HEK293T (cell line): ENCODE measurements around the gene PAFAH1B2.
"Not testable (repeated sequence)": the region's sequence is repeated elsewhere in the genome, so short reads cannot be mapped to it uniquely, and the experiment has no call there.

Source experiments
- CTCF ChIA-PET: fragments of 350-600 bp; formaldehyde crosslinking; extraction: SDS; loops from one replicate; lab custom pipeline; 2021; ENCODE audit warnings: antibody characterized with exemption, inconsistent platforms; lab: Yijun Ruan, JAX
- POLR2A ChIA-PET: fragments of 350-600 bp; formaldehyde crosslinking; extraction: SDS; loops from one replicate; lab custom pipeline; 2020; ENCODE audit warnings: antibody characterized with exemption, inconsistent platforms; lab: Yijun Ruan, JAX
- DNase-seq: peaks from one replicate; pipeline ENCODE4 v3.0.0; 2012; ENCODE audit warnings: mixed read lengths; ENCODE audit errors: extremely low spot score
- ARNT ChIP-seq: fragments of 450-650 bp; IDR thresholded peaks from 2 replicates; pipeline ENCODE4 v1.6.1; 2017; ENCODE audit warnings: mild to moderate bottlenecking
- BHLHE40 ChIP-seq: fragments of 450-650 bp; IDR thresholded peaks from 2 replicates; pipeline ENCODE4 v1.6.1; 2016; ENCODE audit warnings: mild to moderate bottlenecking, moderate library complexity, borderline replicate concordance
- CTBP1 ChIP-seq: fragments of 450-650 bp; IDR thresholded peaks from 2 replicates; pipeline ENCODE4 v1.6.1; 2016; ENCODE audit warnings: borderline replicate concordance
- ELF4 ChIP-seq: fragments of 450-650 bp; IDR thresholded peaks from 2 replicates; pipeline ENCODE4 v1.6.1; 2017; ENCODE audit warnings: antibody characterized with exemption
- FOXA1 ChIP-seq: fragments of 450-650 bp; IDR thresholded peaks from 2 replicates; pipeline ENCODE4 v1.6.1; 2016; ENCODE audit warnings: mild to moderate bottlenecking
- FOXK2 ChIP-seq: fragments of 450-650 bp; IDR thresholded peaks from 2 replicates; pipeline ENCODE4 v1.6.1; 2016; ENCODE audit warnings: mild to moderate bottlenecking
- FOXM1 ChIP-seq: fragments of 450-650 bp; IDR thresholded peaks from 2 replicates; pipeline ENCODE4 v1.6.1; 2017; ENCODE audit warnings: mild to moderate bottlenecking, borderline replicate concordance
- HDGF ChIP-seq: fragments of 450-650 bp; IDR thresholded peaks from 2 replicates; pipeline ENCODE4 v1.6.1; 2017; ENCODE audit warnings: antibody characterized with exemption, borderline replicate concordance
- L3MBTL2 ChIP-seq: fragments of 450-650 bp; conservative IDR thresholded peaks from 2 replicates; pipeline ENCODE4 v1.6.1; 2016; ENCODE audit warnings: mild to moderate bottlenecking
- LEF1 ChIP-seq: fragments of 450-650 bp; IDR thresholded peaks from 2 replicates; pipeline ENCODE4 v1.6.1; 2017; ENCODE audit warnings: mild to moderate bottlenecking, borderline replicate concordance
- NFRKB ChIP-seq: fragments of 450-650 bp; IDR thresholded peaks from 2 replicates; pipeline ENCODE4 v1.6.1; 2016; ENCODE audit warnings: mild to moderate bottlenecking, moderate library complexity
- SP1 ChIP-seq: fragments of 450-650 bp; IDR thresholded peaks from 2 replicates; pipeline ENCODE4 v1.6.1; 2017
- SUZ12 ChIP-seq: fragments of 450-650 bp; IDR thresholded peaks from 2 replicates; pipeline ENCODE4 v1.6.1; 2016; ENCODE audit warnings: mild to moderate bottlenecking
- TARDBP ChIP-seq: fragments of 450-650 bp; IDR thresholded peaks from 2 replicates; pipeline ENCODE4 v1.6.1; 2016
- ZNF384 ChIP-seq: fragments of 450-650 bp; IDR thresholded peaks from 2 replicates; pipeline ENCODE4 v1.6.1; 2016
- TF ChIP-seq, protein P1 (sequence below): fragments of 450-650 bp; IDR thresholded peaks from 2 replicates; pipeline ENCODE4 v1.6.1; 2016

The PAFAH1B2 gene

DNA sequence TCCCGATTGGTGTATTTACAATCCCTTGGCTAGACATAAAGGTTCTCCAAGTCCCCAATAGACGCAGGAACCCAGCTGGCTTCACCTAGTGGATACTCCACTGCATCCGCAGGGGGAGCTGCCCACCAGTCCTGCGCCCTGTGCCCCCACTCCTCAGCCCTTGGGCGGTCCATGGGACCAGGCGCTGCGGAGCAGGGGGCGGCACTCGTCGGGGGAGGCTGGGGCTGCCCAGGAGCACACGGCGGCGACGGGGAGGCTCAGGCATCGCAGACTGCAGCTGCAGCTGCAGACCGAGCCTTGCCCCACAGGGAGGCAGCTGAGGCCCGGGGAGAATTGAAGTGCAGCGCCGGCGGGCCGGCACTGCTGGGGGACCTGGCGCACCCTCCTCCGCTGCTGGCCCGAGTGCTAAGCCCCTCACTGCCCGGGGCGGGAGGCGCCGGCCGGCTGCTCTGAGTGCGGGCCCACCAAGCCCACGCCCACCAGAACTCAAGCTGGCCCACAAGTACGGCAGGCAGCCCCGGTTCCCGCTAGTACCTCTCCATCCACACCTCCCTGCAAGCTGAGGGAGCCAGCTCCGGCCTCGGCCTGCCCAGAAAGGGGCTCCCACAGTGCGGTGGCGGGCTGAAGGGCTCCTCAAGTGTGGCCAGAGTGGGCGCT is 33.7 kb upstream of the PAFAH1B2 start:
- DNase-seq: no peak
- CTCF ChIA-PET: no interaction called here
- TF ChIP-seq FOXK2 (no peak), HDGF (no peak), CTBP1 (no peak), SP1 (no peak), BHLHE40 (no peak), SUZ12 (no peak), LEF1 (no peak), ELF4 (no peak), FOXA1 (no peak), ARNT (no peak), TARDBP (no peak), ZNF384 (no peak), L3MBTL2 (no peak), FOXM1 (no peak)
- TF ChIP-seq, protein P1, sequence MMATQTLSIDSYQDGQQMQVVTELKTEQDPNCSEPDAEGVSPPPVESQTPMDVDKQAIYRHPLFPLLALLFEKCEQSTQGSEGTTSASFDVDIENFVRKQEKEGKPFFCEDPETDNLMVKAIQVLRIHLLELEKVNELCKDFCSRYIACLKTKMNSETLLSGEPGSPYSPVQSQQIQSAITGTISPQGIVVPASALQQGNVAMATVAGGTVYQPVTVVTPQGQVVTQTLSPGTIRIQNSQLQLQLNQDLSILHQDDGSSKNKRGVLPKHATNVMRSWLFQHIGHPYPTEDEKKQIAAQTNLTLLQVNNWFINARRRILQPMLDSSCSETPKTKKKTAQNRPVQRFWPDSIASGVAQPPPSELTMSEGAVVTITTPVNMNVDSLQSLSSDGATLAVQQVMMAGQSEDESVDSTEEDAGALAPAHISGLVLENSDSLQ: no peak
- POLR2A ChIA-PET: no interaction called here

DNA sequence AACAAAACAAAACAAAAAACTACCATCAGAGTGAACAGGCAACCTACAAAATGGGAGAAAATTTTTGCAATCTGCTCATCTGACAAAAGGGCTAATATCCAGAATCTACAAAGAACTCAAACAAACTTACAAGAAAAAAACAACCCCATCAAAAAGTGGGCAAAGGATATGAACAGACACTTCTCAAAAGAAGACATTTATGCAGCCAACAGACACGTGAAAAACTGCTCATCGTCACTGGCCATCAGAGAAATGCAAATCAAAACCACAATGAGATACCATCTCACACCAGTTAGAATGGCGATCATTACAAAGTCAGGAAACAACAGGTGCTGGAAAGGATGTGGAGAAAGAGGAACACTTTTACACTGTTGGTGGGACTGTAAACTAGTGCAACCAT is 31.6 kb upstream of the PAFAH1B2 start:
- CTCF ChIA-PET, DNase-seq, POLR2A ChIA-PET: not testable (repeated sequence)

DNA sequence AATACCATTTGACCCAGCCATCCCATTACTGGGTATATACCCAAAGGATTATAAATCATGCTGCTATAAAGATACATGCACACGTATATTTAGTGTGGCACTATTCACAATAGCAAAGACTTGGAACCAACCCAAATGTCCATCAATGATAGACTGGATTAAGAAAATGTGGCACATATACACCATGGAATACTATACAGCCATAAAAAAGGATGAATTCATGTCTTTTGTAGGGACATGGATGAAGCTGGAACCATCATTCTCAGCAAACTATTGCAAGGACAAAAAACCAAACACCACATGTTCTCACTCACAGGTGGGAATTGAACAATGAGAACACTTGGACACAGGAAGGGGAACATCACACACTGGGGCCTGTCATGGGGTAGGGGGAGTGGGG is 31.1 kb upstream of the PAFAH1B2 start:
- DNase-seq, POLR2A ChIA-PET, CTCF ChIA-PET: not testable (repeated sequence)

DNA sequence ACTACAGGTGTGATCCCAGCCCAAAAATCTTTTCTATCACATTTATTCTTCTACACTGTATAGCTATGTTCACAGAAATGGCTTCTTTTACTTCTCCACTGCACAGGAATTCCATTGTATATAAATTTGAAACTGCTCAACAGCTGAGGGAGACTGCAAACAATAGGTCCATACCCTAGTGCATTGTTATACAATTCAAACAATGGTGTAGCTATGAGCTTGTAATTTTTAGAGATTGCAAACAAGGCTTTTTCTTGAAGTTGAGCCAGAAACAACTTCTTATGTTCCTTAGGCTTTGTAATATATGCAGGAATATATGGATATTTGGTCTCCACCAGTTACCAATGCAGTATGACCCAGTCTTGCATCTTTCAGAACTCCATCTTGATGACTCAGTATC is 26.4 kb upstream of the PAFAH1B2 start:
- POLR2A ChIA-PET: no interaction called here
- no peak for DNase-seq
- CTCF ChIA-PET: interaction anchor here (1.0 kb wide), 1 partner anchor 18 kb away, joined by 3 read pairs; no protein-coding TSS in a partner anchor

DNA sequence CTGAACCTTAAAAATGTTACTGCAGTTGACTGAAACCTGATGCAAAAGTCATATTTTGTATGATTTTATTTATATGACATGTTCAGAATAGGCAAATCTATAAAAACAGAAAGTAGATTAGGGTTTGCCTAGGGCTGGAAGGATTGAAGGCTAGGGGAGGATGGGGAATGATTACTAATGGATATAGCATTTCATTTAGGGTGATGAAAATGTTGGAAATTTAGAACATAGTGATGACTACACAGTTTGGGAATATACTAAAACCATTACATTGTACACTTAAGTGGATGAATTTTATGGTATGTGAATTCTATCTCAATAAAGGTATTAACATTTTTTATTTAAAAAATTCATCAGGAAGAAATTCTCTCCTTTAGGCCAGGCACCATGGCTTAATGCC is 22.9 kb upstream of the PAFAH1B2 start:
- ChIA-PET CTCF (no interaction called here), POLR2A (no interaction called here)
- no peak for DNase-seq
- TF ChIP-seq NFRKB (no peak), SP1 (no peak), L3MBTL2 (no peak), LEF1 (no peak), BHLHE40 (no peak), FOXM1 (no peak)

More for the DNA sequence above, 26.4 kb upstream of the PAFAH1B2 start:
- TF ChIP-seq L3MBTL2 (no peak), NFRKB (no peak), CTBP1 (no peak), SUZ12 (no peak), FOXM1 (no peak), FOXK2 (no peak), ARNT (no peak), TARDBP (no peak), HDGF (no peak), ZNF384 (no peak), ELF4 (no peak), LEF1 (no peak)
- TF ChIP-seq, protein P1: no peak

DNA sequence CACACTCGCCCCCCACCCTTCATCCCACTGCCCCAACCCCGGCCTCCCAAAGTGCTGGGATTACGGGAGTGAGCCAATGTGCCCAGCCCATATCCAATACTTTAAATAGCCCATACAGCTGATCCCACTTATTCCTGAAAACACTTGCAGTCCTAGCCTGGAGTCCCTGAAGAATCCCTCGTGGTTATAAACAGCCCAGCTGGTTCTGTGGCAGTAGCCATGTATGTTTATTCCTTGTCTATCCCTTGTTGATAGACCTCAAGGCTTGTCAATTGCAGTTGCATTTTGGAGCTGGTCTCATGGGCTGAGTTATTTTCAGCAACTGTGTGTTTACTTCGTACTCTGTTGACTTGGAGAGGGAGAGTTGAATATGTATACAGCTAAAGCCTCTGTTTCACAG is 21.5 kb upstream of the PAFAH1B2 start:
- TF ChIP-seq TARDBP: no peak
- no peak for TF ChIP-seq BHLHE40
- TF ChIP-seq SP1: no peak
- no peak for TF ChIP-seq CTBP1
- no peak for TF ChIP-seq ARNT
- TF ChIP-seq ELF4: no peak
- no peak for TF ChIP-seq FOXM1
- no peak for TF ChIP-seq HDGF
- TF ChIP-seq FOXA1: no peak
- TF ChIP-seq ZNF384: no peak
- TF ChIP-seq L3MBTL2: no peak
- no peak for TF ChIP-seq NFRKB
- no peak for TF ChIP-seq SUZ12
- ChIA-PET CTCF (interaction anchor here (0.9 kb wide), 1 partner anchor 23 kb away, joined by 3 read pairs; no protein-coding TSS in a partner anchor), POLR2A (interaction anchor here (0.9 to 1.5 kb wide), 2 partner anchors 16 to 21 kb away, joined by 3 to 5 read pairs; partner anchors contain the start of gene PAFAH1B2)
- no peak for DNase-seq

DNA sequence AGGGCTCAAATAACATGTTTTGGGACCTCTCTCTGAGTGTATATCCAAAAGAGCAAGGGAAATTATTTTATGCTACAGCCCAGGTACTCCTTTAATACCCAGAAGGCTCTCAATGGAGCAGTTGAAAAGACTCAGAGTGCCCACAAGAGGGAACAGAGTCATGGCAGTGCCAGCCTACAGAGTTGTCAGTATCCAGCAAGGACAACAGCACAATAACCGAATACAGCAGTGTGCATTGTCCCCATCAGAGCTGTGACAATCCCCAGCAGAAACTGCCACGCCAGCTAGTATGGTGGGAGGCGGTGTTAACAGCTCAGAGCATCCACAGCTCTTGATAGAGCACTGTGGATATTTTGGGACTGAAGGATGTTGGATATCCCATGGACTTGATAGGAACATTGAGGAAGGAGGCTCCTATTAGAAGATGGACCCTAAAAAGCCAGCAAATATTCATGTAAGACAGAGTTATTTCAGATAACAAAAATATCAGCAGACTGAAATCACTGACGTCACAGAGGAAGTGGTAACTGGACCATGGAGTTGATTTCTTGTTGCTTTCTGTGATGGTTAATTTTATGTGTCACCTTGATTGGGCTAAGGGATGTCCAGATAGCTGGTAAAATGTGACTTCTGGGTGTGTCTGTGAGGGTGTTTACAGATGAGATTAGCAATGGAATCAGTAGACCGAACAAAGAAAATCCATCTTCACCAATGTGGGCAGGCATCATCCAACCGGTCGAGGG is 17.7 kb upstream of the PAFAH1B2 start:
- DNase-seq: no peak
- no peak for TF ChIP-seq ZNF384
- TF ChIP-seq ARNT: no peak
- no peak for TF ChIP-seq FOXM1
- no peak for TF ChIP-seq L3MBTL2
- TF ChIP-seq FOXA1: no peak
- TF ChIP-seq, protein P1: no peak
- no peak for TF ChIP-seq CTBP1
- TF ChIP-seq SUZ12: no peak
- no peak for TF ChIP-seq LEF1
- TF ChIP-seq HDGF: no peak
- TF ChIP-seq BHLHE40: no peak
- TF ChIP-seq NFRKB: no peak
- CTCF ChIA-PET: interaction anchor here (0.6 to 1.6 kb wide), 2 partner anchors 12 to 143 kb away, joined by 3 to 6 read pairs; no protein-coding TSS in a partner anchor
- POLR2A ChIA-PET: no interaction called here
